NT2/D1 (cell line): ENCODE measurements around the gene PALLD.

Experiments used
- DNase-seq: peaks from one replicate; pipeline ENCODE4 v3.0.0-alpha.2; 2011; ENCODE audit warnings: low read depth, low spot score
- H3K27me3 ChIP-seq: 2 replicates; pipeline ENCODE4 v1.6.0; 2011; ENCODE audit warnings: mild to moderate bottlenecking; ENCODE audit not compliant: insufficient read length, insufficient read depth
- H3K36me3 ChIP-seq: 2 replicates; pipeline ENCODE4 v1.6.1; 2011; ENCODE audit warnings: mild to moderate bottlenecking, low read length, mixed read lengths; ENCODE audit not compliant: insufficient read depth, insufficient read length
- H3K4me1 ChIP-seq: 2 replicates; pipeline ENCODE4 v1.5.1; 2011; ENCODE audit not compliant: insufficient read depth, insufficient read length
- H3K4me3 ChIP-seq: 2 replicates; pipeline ENCODE4 v1.5.1; 2011; ENCODE audit warnings: low read depth; ENCODE audit not compliant: insufficient read length
- H3K9ac ChIP-seq: 2 replicates; pipeline ENCODE4 v1.6.0; 2011; ENCODE audit warnings: low read depth; ENCODE audit not compliant: insufficient read length
- H3K9me3 ChIP-seq: 2 replicates; pipeline ENCODE4 v1.5.1; 2011; ENCODE audit warnings: mild to moderate bottlenecking, low read length; ENCODE audit not compliant: insufficient read depth
- SUZ12 ChIP-seq: IDR thresholded peaks from 2 replicates; pipeline ENCODE4 v1.6.1; 2011; ENCODE audit not compliant: insufficient read length, insufficient read depth; ENCODE audit errors: extremely low read depth
- YY1 ChIP-seq: IDR thresholded peaks from 2 replicates; pipeline ENCODE4 v1.6.1; 2011; ENCODE audit not compliant: insufficient read length, insufficient read depth
- ZNF274 ChIP-seq: IDR thresholded peaks from 2 replicates; pipeline ENCODE4 v1.6.1; 2011; ENCODE audit warnings: mild to moderate bottlenecking, low read depth, low read length

Gene PALLD

GRCh38 chr4:168685136-168685809 lies 188.4 kb downstream of the PALLD start:
- Histone ChIP-seq H3K36me3 (peaks cover 40% of the 10 kb centered on the region), H3K9ac (no peak overlapping the region), H3K4me3 (no peak overlapping the region), H3K27me3 (no peaks in the 10 kb centered on the region), H3K9me3 (no peaks in the 10 kb centered on the region), H3K4me1 (no peaks in the 10 kb centered on the region)
- no peak for DNase-seq
- no peak for TF ChIP-seq YY1
- no peak for TF ChIP-seq SUZ12
- no peak for TF ChIP-seq ZNF274

- no peak overlapping the region for H3K9ac ChIP-seq
- no peak for DNase-seq
- H3K9me3 ChIP-seq = no peaks in the 10 kb centered on the region
- peaks cover 40% of the 10 kb centered on the region for H3K36me3 ChIP-seq
- TF ChIP-seq YY1 (no peak), SUZ12 (no peak), ZNF274 (no peak)
- no peaks in the 10 kb centered on the region for H3K4me1 ChIP-seq
- no peak overlapping the region for H3K4me3 ChIP-seq
- no peaks in the 10 kb centered on the region for H3K27me3 ChIP-seq
Measured at GRCh38 chr4:168688584-168688983, 191.7 kb downstream of the PALLD start.

GRCh38 chr4:168689791-168690190 lies 192.9 kb downstream of the PALLD start:
- TF ChIP-seq ZNF274 (no peak), YY1 (no peak), SUZ12 (no peak)
- DNase-seq = no peak
- Histone ChIP-seq H3K4me1 (no peaks in the 10 kb centered on the region), H3K27me3 (no peaks in the 10 kb centered on the region), H3K4me3 (no peak overlapping the region), H3K9me3 (no peaks in the 10 kb centered on the region), H3K9ac (no peak overlapping the region), H3K36me3 (peaks cover 34% of the 10 kb centered on the region)

GRCh38 chr4:168690199-168690598 lies 193.3 kb downstream of the PALLD start:
- Histone ChIP-seq H3K36me3 (peaks cover 33% of the 10 kb centered on the region), H3K4me1 (no peaks in the 10 kb centered on the region), H3K9me3 (no peaks in the 10 kb centered on the region), H3K27me3 (no peaks in the 10 kb centered on the region), H3K4me3 (no peak overlapping the region), H3K9ac (no peak overlapping the region)
- DNase-seq = no peak
- TF ChIP-seq SUZ12 (no peak), YY1 (no peak), ZNF274 (no peak)

- Histone ChIP-seq H3K4me1 (no peaks in the 10 kb centered on the region), H3K9me3 (no peaks in the 10 kb centered on the region), H3K27me3 (no peaks in the 10 kb centered on the region), H3K36me3 (peaks cover 27% of the 10 kb centered on the region), H3K4me3 (no peak overlapping the region), H3K9ac (no peak overlapping the region)
- no peak for DNase-seq
- TF ChIP-seq SUZ12 = no peak
- no peak for TF ChIP-seq YY1
- no peak for TF ChIP-seq ZNF274
Measured at GRCh38 chr4:168691631-168692369, 194.9 kb downstream of the PALLD start.

- DNase-seq = no peak
- Histone ChIP-seq H3K4me3 (no peak overlapping the region), H3K9ac (no peak overlapping the region), H3K4me1 (no peaks in the 10 kb centered on the region), H3K36me3 (peaks cover 26% of the 10 kb centered on the region), H3K27me3 (no peaks in the 10 kb centered on the region), H3K9me3 (no peaks in the 10 kb centered on the region)
- TF ChIP-seq SUZ12 = no peak
- no peak for TF ChIP-seq ZNF274
- TF ChIP-seq YY1 = no peak
Measured at GRCh38 chr4:168693750-168694490, 197.1 kb downstream of the PALLD start.

- H3K27me3 ChIP-seq = no peaks in the 10 kb centered on the region
- DNase-seq = no peak
- no peak overlapping the region for H3K9ac ChIP-seq
- peaks cover 26% of the 10 kb centered on the region for H3K36me3 ChIP-seq
- TF ChIP-seq YY1 = no peak
- no peak for TF ChIP-seq SUZ12
- TF ChIP-seq ZNF274 = no peak
- H3K9me3 ChIP-seq = no peaks in the 10 kb centered on the region
- H3K4me1 ChIP-seq = no peaks in the 10 kb centered on the region
- no peak overlapping the region for H3K4me3 ChIP-seq
Measured at GRCh38 chr4:168694667-168695066, 197.8 kb downstream of the PALLD start.
